Measurements from ENCODE around the gene PROSER3.

The PROSER3 gene

GRCh38 chr19:35740423-35741202 is 17.4 kb upstream of the PROSER3 start:
- no peaks in the 10 kb centered on the region for H3K27me3 Mint-ChIP-seq
- peak overlapping the region; percentile 94 for H3K4me3 Mint-ChIP-seq
- H3K4me1 Mint-ChIP-seq (ENCODE audit: low read depth): peaks cover 48% of the 10 kb centered on the region
- no peaks in the 10 kb centered on the region for H3K9me3 Mint-ChIP-seq (ENCODE audit: low read depth)
- peak overlapping the region; percentile 93 for H3K27ac Mint-ChIP-seq
- peaks cover 5% of the 10 kb centered on the region for H3K36me3 Mint-ChIP-seq

- Mint-ChIP-seq H3K27me3 (no peaks in the 10 kb centered on the region), H3K4me1 (ENCODE audit: low read depth) (peaks cover 53% of the 10 kb centered on the region), H3K4me3 (peak overlapping the region; percentile 95), H3K9me3 (ENCODE audit: low read depth) (no peaks in the 10 kb centered on the region), H3K36me3 (peaks cover 5% of the 10 kb centered on the region), H3K27ac (peak overlapping the region; percentile 93)
Measured at GRCh38 chr19:35741203-35741515, 16.8 kb upstream of the PROSER3 start.

- peaks cover 5% of the 10 kb centered on the region for H3K36me3 Mint-ChIP-seq
- H3K27ac Mint-ChIP-seq: peak within 1 kb of the TSS; percentile 99
- no peaks in the 10 kb centered on the region for H3K9me3 Mint-ChIP-seq (ENCODE audit: low read depth)
- no peaks in the 10 kb centered on the region for H3K27me3 Mint-ChIP-seq
- peak within 1 kb of the TSS; percentile 95 for H3K4me3 Mint-ChIP-seq
- peaks cover 52% of the 10 kb centered on the region for H3K4me1 Mint-ChIP-seq (ENCODE audit: low read depth)
Measured at GRCh38 chr19:35742121-35742724, 15.8 kb upstream of the PROSER3 start, which contains the start of gene IGFLR1. Gene IGFLR1 (minus strand): TSS chr19:35742452. CDS start chr19:35741180, 1,272 bp downstream.

- Mint-ChIP-seq H3K36me3 (peaks cover 5% of the 10 kb centered on the region), H3K9me3 (ENCODE audit: low read depth) (no peaks in the 10 kb centered on the region), H3K4me3 (peak overlapping the region; percentile 95), H3K4me1 (ENCODE audit: low read depth) (peaks cover 57% of the 10 kb centered on the region), H3K27ac (peak overlapping the region; percentile 99), H3K27me3 (no peaks in the 10 kb centered on the region)
Measured at GRCh38 chr19:35743640-35744429, 14.1 kb upstream of the PROSER3 start.

GRCh38 chr19:35744430-35745327 is 13.3 kb upstream of the PROSER3 start:
- peaks cover 60% of the 10 kb centered on the region for H3K4me1 Mint-ChIP-seq (ENCODE audit: low read depth)
- no peaks in the 10 kb centered on the region for H3K9me3 Mint-ChIP-seq (ENCODE audit: low read depth)
- H3K4me3 Mint-ChIP-seq: peak overlapping the region; percentile 95
- peak overlapping the region; percentile 99 for H3K27ac Mint-ChIP-seq
- H3K36me3 Mint-ChIP-seq: peaks cover 5% of the 10 kb centered on the region
- H3K27me3 Mint-ChIP-seq: no peaks in the 10 kb centered on the region

GRCh38 chr19:35745328-35746086 is 12.5 kb upstream of the PROSER3 start, which contains the start of the genes PSENEN and U2AF1L4:
Gene PSENEN (plus strand): TSS chr19:35745651. CDS start chr19:35745931, 280 bp downstream.
Gene U2AF1L4 (minus strand): TSS chr19:35745418. CDS start chr19:35745391, 27 bp downstream.
- Mint-ChIP-seq H3K4me1 (ENCODE audit: low read depth) (peaks cover 61% of the 10 kb centered on the region), H3K27ac (peak within 1 kb of the TSS; percentile 99), H3K9me3 (ENCODE audit: low read depth) (no peaks in the 10 kb centered on the region), H3K27me3 (no peaks in the 10 kb centered on the region), H3K36me3 (peaks cover 5% of the 10 kb centered on the region), H3K4me3 (peak within 1 kb of the TSS; percentile 95)

GRCh38 chr19:35746087-35746462 is 11.9 kb upstream of the PROSER3 start:
- no peaks in the 10 kb centered on the region for H3K27me3 Mint-ChIP-seq
- H3K9me3 Mint-ChIP-seq (ENCODE audit: low read depth): no peaks in the 10 kb centered on the region
- peak overlapping the region; percentile 95 for H3K4me3 Mint-ChIP-seq
- peaks cover 5% of the 10 kb centered on the region for H3K36me3 Mint-ChIP-seq
- H3K4me1 Mint-ChIP-seq (ENCODE audit: low read depth): peaks cover 56% of the 10 kb centered on the region
- H3K27ac Mint-ChIP-seq: peak overlapping the region; percentile 99

GRCh38 chr19:35746531-35746930 is 11.4 kb upstream of the PROSER3 start:
- Mint-ChIP-seq H3K9me3 (ENCODE audit: low read depth) (no peaks in the 10 kb centered on the region), H3K27me3 (no peaks in the 10 kb centered on the region), H3K36me3 (peaks cover 5% of the 10 kb centered on the region), H3K4me1 (ENCODE audit: low read depth) (peaks cover 56% of the 10 kb centered on the region), H3K4me3 (peak overlapping the region; percentile 95), H3K27ac (peak overlapping the region; percentile 99)

GRCh38 chr19:35748106-35749020 is 9.6 kb upstream of the PROSER3 start, which contains the start of gene LIN37:
Gene LIN37 (plus strand): TSS chr19:35748576. CDS start chr19:35748725, 149 bp downstream.
- Mint-ChIP-seq H3K9me3 (ENCODE audit: low read depth) (no peaks in the 10 kb centered on the region), H3K27me3 (no peaks in the 10 kb centered on the region), H3K36me3 (no peaks in the 10 kb centered on the region), H3K4me3 (peak within 1 kb of the TSS; percentile 97), H3K4me1 (ENCODE audit: low read depth) (peaks cover 42% of the 10 kb centered on the region), H3K27ac (peak within 1 kb of the TSS; percentile 95)

- Mint-ChIP-seq H3K9me3 (ENCODE audit: low read depth) (no peaks in the 10 kb centered on the region), H3K27ac (no peak overlapping the region), H3K4me3 (peak overlapping the region; percentile 27), H3K4me1 (ENCODE audit: low read depth) (peaks cover 33% of the 10 kb centered on the region), H3K27me3 (no peaks in the 10 kb centered on the region), H3K36me3 (no peaks in the 10 kb centered on the region)
Measured at GRCh38 chr19:35750167-35750566, 7.8 kb upstream of the PROSER3 start.

- Mint-ChIP-seq H3K36me3 (no peaks in the 10 kb centered on the region), H3K9me3 (ENCODE audit: low read depth) (no peaks in the 10 kb centered on the region), H3K27ac (no peak overlapping the region)
Measured at GRCh38 chr19:35751839-35752745, 5.9 kb upstream of the PROSER3 start.

GRCh38 chr19:35752746-35753350 is 5.1 kb upstream of the PROSER3 start:
- Mint-ChIP-seq H3K9me3 (ENCODE audit: low read depth) (no peaks in the 10 kb centered on the region), H3K27me3 (no peaks in the 10 kb centered on the region), H3K4me1 (ENCODE audit: low read depth) (peaks cover 34% of the 10 kb centered on the region), H3K4me3 (no peak overlapping the region), H3K36me3 (no peaks in the 10 kb centered on the region), H3K27ac (no peak overlapping the region)

More at GRCh38 chr19:35751839-35752745, 5.9 kb upstream of the PROSER3 start:
- H3K4me1 Mint-ChIP-seq (ENCODE audit: low read depth): peaks cover 28% of the 10 kb centered on the region
- no peaks in the 10 kb centered on the region for H3K27me3 Mint-ChIP-seq
- H3K4me3 Mint-ChIP-seq: no peak overlapping the region

Measured in activated naive CD8-positive, alpha-beta T cell (primary cell).